ENCODE data around the gene PRKAG2. TPM values are rescaled to one million over a fixed set of nuclear protein-coding genes. Genes with fewer than 3 reads are reported as not detected.

Gene PRKAG2
- total RNA-seq, 2 experiments from 2014 or later = 39.3 to 42.3 TPM

GRCh38 chr7:151894111-151895007, 17.4 kb upstream of the PRKAG2 start:
- Mint-ChIP-seq H3K27me3 (peaks cover 24% of the 10 kb centered on the region), H3K36me3 (ENCODE audit: low read depth) (no peaks in the 10 kb centered on the region), H3K4me1 (ENCODE audit: low read depth) (no peaks in the 10 kb centered on the region), H3K4me3 (no peak overlapping the region), H3K9me3 (no peaks in the 10 kb centered on the region), H3K27ac (no peak overlapping the region)
- Histone ChIP-seq H3K4me1 (ENCODE audit: insufficient read depth, low read length) (no peaks in the 10 kb centered on the region), H3K9me3 (ENCODE audit: control insufficient read depth in 1 of 2, insufficient read depth in 1 of 2, low read length in 2 of 2) (no peaks in the 10 kb centered on the region), H3K27ac (ENCODE audit: low read depth in 1 of 2, low read length in 2 of 2) (no peak overlapping the region), H3K4me3 (ENCODE audit: low read length) (no peak overlapping the region), H3K27me3 (ENCODE audit: control insufficient read depth in 1 of 2, insufficient read depth in 2 of 2, low read length in 2 of 2) (peaks cover 6 to 7% of the 10 kb centered on the region in 2 experiments), H3K36me3 (ENCODE audit: insufficient read depth, low read length) (no peaks in the 10 kb centered on the region)
- ATAC-seq (ENCODE audit: poor library complexity) (no peak), DNase-seq (no peak)
- ChIA-PET POLR2A (no interaction called here), CTCF (no interaction called here)
- no peak for TF ChIP-seq CTCF (IDR thresholded peaks at IDR 0.05)
- intact Hi-C loops (cut with DNase I, micrococcal nuclease) = no loop called here

- TF ChIP-seq CTCF (IDR thresholded peaks at IDR 0.05) = no peak
- H3K27me3 ChIP-seq (ENCODE audit: control insufficient read depth in 1 of 2, insufficient read depth in 2 of 2, low read length in 2 of 2) = peaks cover 2 to 7% of the 10 kb centered on the region in 2 experiments
- H3K27me3 Mint-ChIP-seq = peaks cover 24% of the 10 kb centered on the region
- H3K36me3 Mint-ChIP-seq (ENCODE audit: low read depth) = no peaks in the 10 kb centered on the region
- no peak overlapping the region for H3K27ac Mint-ChIP-seq
- intact Hi-C loops (cut with DNase I, micrococcal nuclease) = no loop called here
- no peaks in the 10 kb centered on the region for H3K36me3 ChIP-seq (ENCODE audit: insufficient read depth, low read length)
- POLR2A ChIA-PET = no interaction called here
- no peaks in the 10 kb centered on the region for H3K4me1 Mint-ChIP-seq (ENCODE audit: low read depth)
- H3K4me3 Mint-ChIP-seq = no peak overlapping the region
- no peak overlapping the region for H3K27ac ChIP-seq (ENCODE audit: low read depth in 1 of 2, low read length in 2 of 2)
- no peaks in the 10 kb centered on the region for H3K4me1 ChIP-seq (ENCODE audit: insufficient read depth, low read length)
- no peaks in the 10 kb centered on the region for H3K9me3 Mint-ChIP-seq
- H3K4me3 ChIP-seq (ENCODE audit: low read length) = no peak overlapping the region
- CTCF ChIA-PET = no interaction called here
- no peaks in the 10 kb centered on the region for H3K9me3 ChIP-seq (ENCODE audit: control insufficient read depth in 1 of 2, insufficient read depth in 1 of 2, low read length in 2 of 2)
- ATAC-seq (ENCODE audit: poor library complexity) (no peak), DNase-seq (no peak)
Measured at GRCh38 chr7:151893405-151893923, 16.5 kb upstream of the PRKAG2 start.

- H3K27ac ChIP-seq (ENCODE audit: low read depth in 1 of 2, low read length in 2 of 2) = no peak overlapping the region
- no peak overlapping the region for H3K27ac Mint-ChIP-seq
- POLR2A ChIA-PET = no interaction called here
Measured at GRCh38 chr7:151891753-151892152, 14.8 kb upstream of the PRKAG2 start.

More at GRCh38 chr7:151891753-151892152, 14.8 kb upstream of the PRKAG2 start:
- ATAC-seq (ENCODE audit: poor library complexity) (no peak), DNase-seq (no peak)
- TF ChIP-seq CTCF (IDR thresholded peaks at IDR 0.05) = no peak
- Histone ChIP-seq H3K4me1 (ENCODE audit: insufficient read depth, low read length) (no peaks in the 10 kb centered on the region), H3K9me3 (ENCODE audit: control insufficient read depth in 1 of 2, insufficient read depth in 1 of 2, low read length in 2 of 2) (no peaks in the 10 kb centered on the region), H3K27me3 (ENCODE audit: control insufficient read depth in 1 of 2, insufficient read depth in 2 of 2, low read length in 2 of 2) (peaks cover 2 to 7% of the 10 kb centered on the region in 2 experiments), H3K4me3 (ENCODE audit: low read length) (no peak overlapping the region), H3K36me3 (ENCODE audit: insufficient read depth, low read length) (no peaks in the 10 kb centered on the region)
- no peaks in the 10 kb centered on the region for H3K4me1 Mint-ChIP-seq (ENCODE audit: low read depth)
- H3K27me3 Mint-ChIP-seq = peaks cover 25% of the 10 kb centered on the region
- no peaks in the 10 kb centered on the region for H3K36me3 Mint-ChIP-seq (ENCODE audit: low read depth)
- H3K4me3 Mint-ChIP-seq = no peak overlapping the region
- H3K9me3 Mint-ChIP-seq = no peaks in the 10 kb centered on the region
- CTCF ChIA-PET = no interaction called here
- intact Hi-C loops (cut with DNase I, micrococcal nuclease) = no loop called here
